RWPE1 (cell line): Measurements from ENCODE around the gene SMIM26.

Experiments
- CTCF ChIA-PET: fragments of 350-600 bp; sonication (Branson Sonifier 250); formaldehyde crosslinking; extraction: SDS; loops from one replicate; lab custom pipeline; 2021; lab: Yijun Ruan, JAX
- POLR2A ChIA-PET: fragments of 400-600 bp; formaldehyde crosslinking; extraction: SDS; loops from one replicate; lab custom pipeline; 2020; ENCODE audit warnings: antibody characterized with exemption; ENCODE audit not compliant: low non-redundant PET; lab: Yijun Ruan, JAX
- DNase-seq: peaks from one replicate; pipeline ENCODE4 v3.0.0; 2012; ENCODE audit warnings: low spot score
- H3K27ac ChIP-seq: fragments of 450-650 bp; 2 replicates; pipeline ENCODE4 v1.5.1; 2017
- CTCF ChIP-seq: fragments of 450-650 bp; conservative IDR thresholded peaks from 2 replicates; pipeline ENCODE4 v1.5.1; 2017; ENCODE audit warnings: low read depth, mild to moderate bottlenecking

The SMIM26 gene

DNA sequence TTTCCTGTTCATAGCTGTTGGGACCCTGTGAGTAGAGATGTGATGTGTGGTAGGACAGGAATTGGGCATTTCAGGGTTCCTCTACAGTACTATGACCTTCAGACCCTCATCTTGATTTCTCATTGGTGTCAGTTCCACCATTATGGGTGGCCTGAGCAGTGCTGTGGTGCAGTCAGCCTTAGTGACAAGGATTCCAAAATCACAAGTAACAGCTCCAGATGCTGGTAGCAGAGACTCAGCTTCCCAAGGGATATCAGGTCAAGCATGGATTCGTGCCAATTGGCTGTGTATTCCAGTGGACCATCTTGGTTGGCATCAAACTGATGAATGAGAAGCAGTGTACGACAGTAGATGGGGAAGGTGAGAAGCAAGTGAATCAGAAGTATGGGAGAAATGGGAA lies 3.8 kb downstream of the SMIM26 start:
- POLR2A ChIA-PET = interaction anchor here (0.7 kb wide), 1 partner anchor 110 kb away, joined by 3 read pairs; no protein-coding TSS in a partner anchor
- TF ChIP-seq CTCF = no peak
- H3K27ac ChIP-seq = no peak overlapping the region
- DNase-seq = no peak
- CTCF ChIA-PET = interaction anchor here (0.6 kb wide), 1 partner anchor 1232 kb away, joined by 4 read pairs; no protein-coding TSS in a partner anchor

GRCh38 chr20:18571578-18571977 lies 4.3 kb downstream of the SMIM26 start:
- ChIA-PET CTCF (interaction anchor here (0.6 kb wide), 1 partner anchor 1231 kb away, joined by 4 read pairs; no protein-coding TSS in a partner anchor), POLR2A (interaction anchor here (0.7 kb wide), 1 partner anchor 109 kb away, joined by 3 read pairs; no protein-coding TSS in a partner anchor)
- DNase-seq = no peak
- no peak for TF ChIP-seq CTCF
- H3K27ac ChIP-seq = no peak overlapping the region

DNA sequence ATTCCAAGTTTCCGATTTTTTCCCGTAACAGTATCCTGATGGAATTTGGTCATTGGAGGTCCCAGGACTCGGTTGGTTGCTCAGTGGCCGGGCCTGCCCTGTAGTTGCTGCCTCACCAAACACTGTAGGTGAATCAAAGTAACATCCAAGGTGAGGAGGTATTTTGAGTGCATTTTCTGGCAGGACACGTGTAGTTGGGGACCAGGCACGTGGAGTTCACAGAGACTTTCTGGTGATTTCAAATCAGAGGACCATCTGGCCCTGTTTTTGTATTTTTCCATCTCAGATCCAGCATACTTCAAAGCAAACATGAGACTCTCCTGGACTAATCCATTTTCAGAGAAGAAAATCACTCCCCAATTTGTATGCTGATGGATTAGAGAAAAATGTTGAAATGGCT lies 10.7 kb downstream of the SMIM26 start:
- no peak overlapping the region for H3K27ac ChIP-seq
- CTCF ChIA-PET = no interaction called here
- no peak for DNase-seq
- POLR2A ChIA-PET = no interaction called here
- no peak for TF ChIP-seq CTCF

GRCh38 chr20:18578581-18578980 lies 11.3 kb downstream of the SMIM26 start:
- POLR2A ChIA-PET = no interaction called here
- TF ChIP-seq CTCF = no peak
- CTCF ChIA-PET = no interaction called here
- H3K27ac ChIP-seq = no peak overlapping the region
- DNase-seq = no peak

DNA sequence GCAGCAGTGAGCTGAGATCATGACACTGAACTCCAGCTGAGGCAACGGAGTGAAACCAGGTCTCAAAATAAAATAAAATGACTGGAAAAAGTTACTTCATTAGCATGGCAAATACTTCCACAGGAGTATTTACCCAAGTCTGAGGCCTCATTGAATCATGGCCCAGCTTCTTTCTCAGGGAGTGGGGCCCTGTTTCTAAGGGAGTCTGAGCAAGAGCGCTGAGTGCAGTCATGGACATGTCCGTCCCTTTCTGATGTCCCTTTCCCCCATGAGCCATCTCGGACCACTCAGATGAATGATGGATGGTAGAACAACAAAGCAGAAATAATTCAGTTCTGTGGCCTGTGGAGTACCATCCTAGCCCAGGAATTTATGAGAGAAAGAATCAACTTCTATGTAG lies 12.8 kb downstream of the SMIM26 start:
- DNase-seq = no peak
- POLR2A ChIA-PET = no interaction called here
- no peak overlapping the region for H3K27ac ChIP-seq
- CTCF ChIA-PET = no interaction called here
- TF ChIP-seq CTCF = no peak

DNA sequence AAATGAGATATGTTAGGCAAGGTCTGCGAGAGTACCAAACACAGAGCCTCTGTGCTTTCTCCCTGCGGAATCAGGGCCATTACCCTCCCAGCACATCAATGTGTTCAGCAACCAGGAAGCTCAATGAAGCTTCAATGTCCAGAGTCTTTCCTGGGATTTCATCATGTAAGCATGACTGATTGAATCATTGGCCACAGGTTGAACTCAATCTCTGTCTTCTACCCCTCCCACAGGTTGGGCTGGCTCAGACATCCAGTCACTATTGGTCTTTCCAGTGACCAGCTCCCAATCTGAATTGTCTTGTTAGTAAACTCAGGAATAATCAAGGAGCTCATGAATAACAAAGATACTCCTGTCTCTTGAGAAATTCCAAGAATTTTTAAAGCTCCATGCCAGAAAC lies 17.9 kb downstream of the SMIM26 start:
- ChIA-PET CTCF (no interaction called here), POLR2A (interaction anchor here (0.6 kb wide), 1 partner anchor 13 kb away, joined by 4 read pairs; no protein-coding TSS in a partner anchor)
- DNase-seq = no peak
- no peak for TF ChIP-seq CTCF
- no peak overlapping the region for H3K27ac ChIP-seq
